GM19468 (cell line): ENCODE results near the gene SH2B3.
"Not testable (repeated sequence)": the region's sequence is repeated elsewhere in the genome, so short reads cannot be mapped to it uniquely, and the experiment has no call there.

ENCODE experiments used
- ATAC-seq: cut with Tn5 transposase; IDR thresholded peaks from one replicate; pipeline ENCODE4 v1.9.1; 2021; ENCODE audit warnings: mild to moderate bottlenecking, moderate library complexity, moderate number of reproducible peaks; ENCODE audit not compliant: unreplicated experiment; ENCODE audit errors: extremely low read depth

The SH2B3 gene

DNA sequence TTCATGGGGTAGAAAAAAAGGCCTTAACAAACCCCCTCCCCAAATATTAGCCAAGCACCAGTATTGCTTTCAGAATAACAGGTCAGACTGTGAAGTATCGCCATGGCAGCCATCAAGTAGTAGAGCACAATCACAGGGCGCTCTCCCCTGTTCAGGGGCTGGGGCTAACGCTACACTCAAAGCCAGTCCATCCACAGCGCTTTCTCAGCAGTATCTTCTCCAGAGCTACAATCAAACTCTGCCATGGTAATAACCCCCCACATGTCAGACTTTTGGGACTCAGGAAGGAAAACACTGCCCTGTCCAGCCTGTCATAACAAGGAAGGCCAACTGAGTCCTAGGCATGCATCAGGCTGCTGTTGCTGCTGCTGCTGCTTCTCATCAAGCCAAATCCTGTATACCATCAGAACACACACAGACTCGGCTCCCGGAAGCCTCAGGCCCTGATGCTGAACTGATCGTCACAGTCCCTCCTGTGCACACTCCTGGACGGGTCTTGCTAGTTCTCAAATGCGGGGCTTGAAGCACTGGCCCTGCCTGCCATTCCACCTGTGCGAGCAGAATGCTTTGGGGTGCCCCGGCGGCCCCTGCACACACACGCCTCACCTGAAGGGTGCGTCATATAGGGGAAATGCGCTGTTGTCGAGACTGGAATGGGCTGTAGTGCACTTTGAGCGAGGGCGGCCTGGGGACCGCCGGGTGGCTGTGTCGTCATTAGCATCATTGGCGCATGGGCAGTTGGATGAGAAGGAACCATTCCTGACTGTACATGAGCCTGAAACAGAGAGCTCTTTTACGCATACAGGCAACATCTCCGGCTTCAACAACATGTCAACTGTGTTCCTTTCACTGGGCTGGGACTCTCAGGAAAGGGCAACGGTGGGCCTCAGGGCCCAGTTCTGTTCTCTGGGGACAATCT lies 47.6 kb downstream of the SH2B3 start:
- no peak for ATAC-seq

DNA sequence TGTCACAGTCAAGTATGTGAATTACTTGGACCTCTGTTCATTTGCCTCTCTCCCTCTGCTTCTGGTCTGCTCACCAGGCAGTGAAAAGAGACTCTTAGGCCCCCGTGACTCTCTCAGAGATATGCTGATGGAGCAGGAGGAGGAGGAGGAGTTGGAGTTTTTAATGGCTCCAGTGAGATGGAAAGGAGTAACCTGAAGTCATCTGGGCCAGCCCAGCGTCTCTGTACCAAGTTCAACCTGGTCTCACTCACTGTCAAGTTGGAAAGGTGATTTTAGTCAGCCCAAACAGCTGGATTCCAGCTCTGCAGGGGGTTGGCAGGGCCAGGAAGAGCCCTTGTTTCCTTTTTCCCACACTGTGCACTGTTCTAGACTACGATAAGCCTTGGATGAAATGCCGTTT lies 48.6 kb downstream of the SH2B3 start:
- ATAC-seq = no peak

DNA sequence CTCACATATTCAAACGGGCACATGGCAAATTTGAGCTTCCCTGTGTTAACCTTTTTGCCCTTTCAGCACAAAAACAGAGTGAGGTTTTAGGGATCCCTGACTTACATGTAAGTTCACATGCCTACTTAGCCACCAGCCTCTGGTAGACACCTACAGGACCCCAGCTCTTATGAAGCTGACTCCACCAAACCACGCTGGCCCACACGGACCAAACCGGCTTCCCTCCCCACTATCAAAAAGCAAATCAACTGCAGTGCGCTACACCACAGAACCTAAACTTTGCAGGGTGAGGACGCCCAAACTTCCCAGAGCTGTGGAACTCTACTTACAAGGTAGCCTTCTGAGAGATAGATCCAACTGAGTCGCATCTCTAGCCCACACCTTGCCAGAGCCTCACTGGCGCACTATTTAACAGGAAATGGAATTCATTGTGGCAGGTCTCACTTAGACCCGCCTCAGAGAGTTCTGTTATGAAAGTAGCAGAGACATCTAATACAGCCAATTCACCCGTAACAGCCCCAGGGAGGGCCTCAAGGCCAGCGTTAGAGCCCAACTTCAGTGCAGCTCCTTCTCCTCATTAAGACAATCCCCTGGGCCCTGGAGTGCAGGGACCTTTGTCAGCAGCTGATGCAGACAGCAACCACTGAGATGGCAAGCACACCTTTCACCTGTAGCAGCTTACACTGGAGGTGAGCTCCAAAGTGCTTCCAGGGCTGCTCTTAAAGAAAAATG lies 49.2 kb downstream of the SH2B3 start:
- no peak for ATAC-seq

DNA sequence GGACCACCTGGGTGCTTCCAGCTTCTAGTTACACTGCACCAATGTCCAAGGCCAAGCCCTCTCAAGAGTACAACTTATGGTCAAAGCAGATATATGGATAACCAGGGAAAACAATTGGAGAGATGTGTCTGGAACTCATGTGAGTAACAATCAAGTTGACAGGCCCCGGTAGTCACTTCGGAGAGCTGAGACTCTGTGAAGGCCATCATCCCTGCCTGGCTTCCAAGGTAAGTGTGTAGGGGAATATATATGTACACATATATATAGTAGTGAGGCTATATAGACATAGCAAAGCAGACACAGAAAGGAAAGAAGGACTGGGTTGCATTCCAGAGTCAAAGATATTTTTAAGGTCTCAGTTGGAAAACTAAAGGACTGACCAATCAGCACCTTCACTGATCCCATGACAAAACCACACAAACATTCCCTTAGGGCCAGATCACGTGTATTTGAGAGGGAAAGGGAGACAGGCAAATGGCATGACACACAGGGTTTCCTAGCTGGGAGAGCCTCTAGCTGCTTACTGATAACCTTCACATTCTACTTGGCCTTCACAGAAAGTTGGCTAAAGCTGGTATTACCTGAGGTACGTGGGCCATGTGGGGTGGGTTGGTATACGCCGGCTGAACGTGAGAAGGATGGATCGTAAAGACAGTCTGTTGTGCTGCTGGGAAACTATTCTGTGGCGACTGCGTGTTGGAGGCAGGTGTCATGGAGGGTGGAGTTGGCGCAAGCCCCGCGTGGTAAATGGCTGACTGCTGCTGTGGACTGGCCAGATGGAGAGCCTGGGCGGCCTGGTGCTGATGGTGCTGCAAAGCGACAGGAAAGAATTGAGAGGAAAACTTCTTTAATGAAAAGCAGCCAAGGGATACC lies 50.0 kb downstream of the SH2B3 start:
- no peak for ATAC-seq

DNA sequence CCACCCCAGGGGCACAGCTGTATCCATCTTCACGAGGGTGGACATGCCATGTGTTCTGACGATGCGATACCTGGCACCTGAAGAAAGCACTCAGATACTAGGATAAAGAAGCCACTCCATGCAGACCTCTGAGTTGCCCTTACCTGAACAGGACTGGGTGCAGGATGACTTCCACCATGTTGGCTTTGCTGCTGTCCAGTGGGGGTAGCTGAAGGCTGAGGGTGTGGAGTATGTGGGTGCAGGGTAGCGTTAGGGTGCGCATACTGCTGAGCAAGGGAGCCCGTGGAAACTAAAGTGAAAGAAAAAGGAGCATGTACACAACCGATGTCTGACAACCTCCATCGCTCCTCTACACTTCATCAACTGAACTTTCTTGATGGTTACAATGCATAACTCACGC lies 51.3 kb downstream of the SH2B3 start:
- ATAC-seq = no peak

DNA sequence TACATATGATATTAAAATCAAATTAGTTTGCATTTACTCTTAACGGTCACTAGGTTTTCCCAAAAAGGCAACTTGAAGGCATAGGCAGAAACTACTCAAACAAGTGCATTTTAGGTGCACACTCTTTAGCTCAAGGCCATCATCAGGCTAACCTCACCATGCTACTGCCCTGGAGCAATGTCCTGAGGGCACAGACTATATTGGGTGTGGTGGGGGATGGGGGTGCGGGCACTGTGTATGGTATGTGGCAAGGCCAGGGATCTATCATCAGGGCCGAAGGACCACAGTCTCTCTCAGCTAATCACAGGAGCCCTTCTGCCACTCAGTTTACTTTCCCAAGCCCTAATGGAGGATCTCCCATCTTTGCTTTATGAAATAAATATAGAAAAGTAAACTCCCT lies 51.9 kb downstream of the SH2B3 start:
- no peak for ATAC-seq

DNA sequence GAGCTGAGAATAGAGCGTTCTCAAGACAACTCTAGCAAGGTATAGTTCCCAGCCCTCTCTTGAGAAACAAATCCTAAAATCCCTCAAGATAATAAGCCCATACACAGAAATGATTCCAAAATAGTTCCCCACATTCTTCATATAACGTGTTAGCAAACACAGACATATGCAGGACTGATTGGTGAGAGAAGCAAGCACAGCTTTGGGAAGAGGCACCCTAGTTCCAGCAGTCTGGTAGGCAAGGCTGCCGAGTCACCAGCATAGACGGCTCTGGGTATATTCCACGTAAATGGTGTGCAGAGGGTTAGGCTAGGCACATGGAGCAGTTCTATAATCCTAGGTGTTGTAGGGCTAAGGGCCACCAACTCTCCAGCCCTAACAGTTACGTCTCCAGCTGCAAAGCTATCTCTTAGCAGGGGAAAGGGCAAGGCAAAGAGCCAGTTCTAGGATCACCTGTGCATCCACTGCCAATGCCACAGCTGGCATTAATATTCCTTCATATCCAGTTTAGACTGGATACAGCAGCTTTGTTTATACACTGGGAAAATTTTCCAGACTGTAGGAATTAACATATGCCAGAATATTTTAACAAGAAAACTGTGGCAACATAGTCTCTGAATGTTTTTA lies 52.9 kb downstream of the SH2B3 start:
- no peak for ATAC-seq

DNA sequence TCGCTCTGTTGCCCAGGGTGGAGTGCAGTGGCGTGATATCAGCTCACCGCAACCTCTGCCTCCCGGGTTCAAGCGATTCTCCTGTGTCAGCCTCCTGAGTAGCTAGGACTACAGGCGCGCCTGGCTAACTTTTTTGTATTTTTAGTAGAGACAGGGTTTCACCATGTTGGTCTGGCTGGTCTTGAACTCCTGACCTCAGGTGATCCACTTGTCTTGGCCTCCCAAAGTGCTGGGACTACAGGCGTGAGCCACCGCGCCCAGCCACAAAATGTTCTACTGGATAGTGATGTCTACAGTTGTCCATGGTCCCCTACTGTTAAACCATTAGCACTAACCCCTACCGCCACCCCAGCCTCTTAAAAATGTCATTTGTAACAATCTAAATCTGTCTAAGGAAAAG lies 54.4 kb downstream of the SH2B3 start:
- not testable (repeated sequence) for ATAC-seq

DNA sequence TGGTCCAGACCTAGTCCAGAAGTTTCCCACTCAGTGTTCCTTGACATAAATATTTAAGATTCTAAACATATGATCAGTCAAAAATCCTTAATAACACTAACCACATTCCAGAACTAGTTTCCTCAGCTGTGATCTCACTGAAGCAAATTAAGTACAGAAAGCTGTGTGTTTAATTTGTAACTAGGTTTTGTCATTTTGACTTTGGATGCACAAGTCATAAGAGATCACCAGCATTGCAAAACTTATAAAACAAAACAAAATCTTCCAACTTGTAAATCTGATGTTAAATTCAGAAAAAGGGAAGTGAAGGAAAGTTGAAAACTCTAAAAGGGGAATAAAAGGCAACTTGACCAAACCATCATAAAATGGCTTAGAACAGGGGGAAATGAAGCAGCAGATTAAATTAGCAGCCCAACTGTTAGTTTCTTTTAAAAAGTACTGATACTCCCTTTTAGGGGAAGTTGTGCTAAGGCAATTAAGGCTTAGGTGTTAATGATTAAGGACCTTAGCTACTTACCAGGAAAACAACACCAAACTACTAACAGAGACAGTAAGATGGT lies 56.6 kb downstream of the SH2B3 start:
- ATAC-seq = no peak

DNA sequence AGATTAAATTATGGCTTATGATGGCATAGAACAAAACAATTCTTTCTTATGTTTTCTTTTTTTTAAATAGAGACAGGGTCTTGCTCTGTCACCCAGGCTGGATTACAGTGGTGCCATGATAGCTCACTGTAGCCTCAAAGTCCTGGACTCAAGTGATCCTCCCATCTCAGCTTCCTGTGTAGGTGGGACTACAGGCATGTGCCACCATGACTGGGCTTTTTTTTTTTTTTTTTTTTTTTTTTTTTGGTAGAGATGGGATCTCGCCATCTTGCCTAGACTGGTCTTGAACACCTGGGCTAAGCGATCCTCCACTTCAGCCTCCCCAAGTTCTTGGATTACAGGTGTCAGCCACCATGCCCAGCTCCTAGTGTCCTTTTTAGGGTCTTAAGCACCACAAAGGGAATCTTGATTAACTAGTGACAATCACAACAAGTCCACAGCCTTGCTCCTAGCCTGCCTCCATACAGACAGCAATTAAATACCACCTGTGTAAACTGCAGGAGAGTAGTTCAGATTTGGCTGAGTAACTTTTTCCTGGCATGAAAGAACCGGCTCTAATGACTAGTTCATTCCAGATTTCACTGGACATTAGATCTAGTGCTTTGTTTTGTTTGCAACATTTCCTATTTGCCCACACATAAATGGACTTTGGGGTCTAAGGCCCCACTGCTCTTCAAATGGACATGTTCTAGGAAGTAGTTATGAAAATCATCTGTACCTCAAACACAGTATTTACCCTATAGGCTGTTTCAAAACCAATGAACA lies 61.6 kb downstream of the SH2B3 start:
- ATAC-seq = no peak

DNA sequence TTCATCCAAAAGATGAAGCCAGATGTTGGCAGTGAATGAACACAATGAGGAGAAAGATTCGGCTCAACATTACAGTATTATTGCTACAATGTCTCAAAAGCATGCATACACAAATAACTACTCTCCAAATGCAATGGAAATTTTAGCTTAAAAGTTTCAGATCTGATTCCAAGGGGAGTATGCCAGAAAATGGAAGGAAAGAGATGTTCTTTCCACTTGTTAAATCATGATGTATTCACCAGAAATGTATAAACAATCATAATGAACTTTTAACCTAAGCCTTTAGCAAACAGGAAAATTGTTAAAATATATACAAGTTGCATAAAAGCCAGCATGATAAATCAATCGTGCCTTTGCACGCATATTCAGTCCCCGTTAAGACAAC lies 62.1 kb downstream of the SH2B3 start:
- no peak for ATAC-seq

DNA sequence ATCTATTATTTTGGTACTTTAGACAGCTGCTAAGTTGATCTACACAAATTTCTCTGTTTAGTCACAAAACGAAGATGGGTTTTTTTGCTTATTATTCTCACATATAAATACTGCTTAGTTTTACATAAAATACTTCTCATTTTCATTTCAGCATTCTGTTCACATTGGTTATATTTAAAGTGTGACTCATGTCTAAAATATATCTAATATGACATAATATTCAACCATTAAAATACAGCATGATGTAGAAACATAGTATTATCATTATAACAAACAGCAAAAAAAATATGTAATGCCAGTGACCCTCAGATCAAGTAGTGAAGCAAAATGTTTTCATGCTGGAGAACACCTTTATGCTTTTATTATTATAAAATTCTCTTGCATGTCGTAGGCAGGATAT lies 63.7 kb downstream of the SH2B3 start:
- ATAC-seq = no peak

DNA sequence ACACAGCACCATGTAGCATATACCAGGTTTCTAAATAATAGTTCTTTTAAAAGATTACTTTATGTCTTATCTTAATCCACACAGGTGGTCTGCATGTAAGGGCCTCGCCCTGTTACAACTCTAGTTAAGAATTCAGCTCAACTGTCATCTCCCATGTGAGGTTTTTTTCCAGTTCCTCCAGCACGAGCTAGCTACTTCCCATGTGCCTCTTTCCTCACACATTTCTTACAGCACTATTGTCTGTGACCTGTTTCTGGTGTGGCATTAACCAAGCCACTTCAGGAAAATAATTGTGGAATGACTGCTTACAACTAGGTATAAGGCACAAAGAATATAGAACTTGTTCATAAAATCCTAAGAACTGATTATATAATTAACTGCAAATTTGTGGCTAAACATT lies 65.5 kb downstream of the SH2B3 start:
- no peak for ATAC-seq

DNA sequence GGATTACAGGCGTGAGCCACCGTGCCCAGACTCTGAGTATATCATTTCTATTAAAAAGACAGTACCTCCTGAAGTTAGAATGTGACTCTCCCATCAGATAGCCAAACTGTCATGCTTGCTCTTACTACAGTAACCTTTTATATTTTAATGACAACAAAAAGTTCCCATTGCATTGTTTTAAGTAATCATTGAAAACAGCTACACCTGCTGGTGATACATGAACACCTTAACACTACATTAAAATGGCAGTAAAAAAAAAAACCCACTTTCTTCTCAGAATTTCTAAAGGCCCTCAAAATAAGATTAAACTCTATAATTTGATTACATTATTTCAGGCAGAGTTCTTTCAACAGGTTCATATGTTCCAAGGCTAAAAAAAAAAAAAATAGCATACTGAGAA lies 76.7 kb downstream of the SH2B3 start:
- no peak for ATAC-seq

DNA sequence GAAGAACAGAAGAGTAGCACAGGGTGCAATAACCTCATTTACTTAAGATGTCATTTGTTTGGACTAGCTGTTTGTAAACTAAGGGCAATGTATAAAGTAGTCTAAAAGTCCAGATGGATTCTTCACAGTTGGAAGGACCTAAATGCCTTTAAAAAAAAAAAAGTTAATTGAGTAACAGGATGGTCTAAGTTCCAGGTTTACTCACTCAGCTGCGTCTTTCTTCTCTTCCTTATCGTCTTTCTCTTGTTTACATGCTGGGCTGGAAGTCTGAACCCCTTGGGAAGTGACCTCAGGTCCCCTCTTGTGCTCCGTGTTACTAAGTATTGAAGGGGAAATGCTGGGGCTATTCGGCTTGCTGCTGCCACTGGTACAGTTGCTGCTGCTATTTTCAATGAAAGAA lies 82.5 kb downstream of the SH2B3 start:
- ATAC-seq = no peak

DNA sequence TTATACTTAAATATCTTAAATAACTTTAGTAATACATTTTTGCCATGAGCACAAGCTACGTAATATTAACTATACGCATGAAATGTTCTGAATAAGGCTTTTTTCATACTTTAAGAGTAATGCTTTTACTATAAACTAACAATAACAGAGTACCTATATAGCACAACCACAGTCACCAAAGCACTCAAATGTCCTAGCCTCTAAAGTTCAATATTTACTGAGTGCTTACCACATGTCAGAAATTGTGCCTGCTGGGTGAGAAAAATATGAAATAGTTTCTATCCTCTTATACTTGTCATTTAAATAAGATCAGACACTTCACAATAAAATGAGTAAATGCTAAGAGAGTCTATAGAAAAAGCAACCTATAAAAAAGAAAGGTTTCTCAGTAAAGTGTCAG lies 83.1 kb downstream of the SH2B3 start:
- no peak for ATAC-seq

DNA sequence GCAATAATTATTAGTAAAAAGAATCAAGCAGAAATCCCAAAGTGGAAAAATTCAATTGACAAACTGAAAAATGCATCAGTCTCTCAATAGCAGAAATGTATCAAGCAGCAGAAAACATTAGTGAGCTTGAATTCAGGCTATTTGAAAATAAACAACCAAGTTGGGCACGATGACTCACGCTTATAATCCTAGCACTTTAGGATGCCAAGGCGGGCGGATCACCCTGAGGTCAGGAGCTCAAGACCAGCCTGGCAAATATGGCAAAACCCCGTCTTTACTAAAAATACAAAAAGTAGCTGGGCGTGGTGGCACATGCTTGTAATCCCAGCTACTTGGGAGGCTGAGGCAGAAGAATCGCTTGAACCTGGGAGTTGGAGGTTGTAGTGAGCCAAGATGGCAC lies 87.3 kb downstream of the SH2B3 start:
- ATAC-seq = not testable (repeated sequence)

DNA sequence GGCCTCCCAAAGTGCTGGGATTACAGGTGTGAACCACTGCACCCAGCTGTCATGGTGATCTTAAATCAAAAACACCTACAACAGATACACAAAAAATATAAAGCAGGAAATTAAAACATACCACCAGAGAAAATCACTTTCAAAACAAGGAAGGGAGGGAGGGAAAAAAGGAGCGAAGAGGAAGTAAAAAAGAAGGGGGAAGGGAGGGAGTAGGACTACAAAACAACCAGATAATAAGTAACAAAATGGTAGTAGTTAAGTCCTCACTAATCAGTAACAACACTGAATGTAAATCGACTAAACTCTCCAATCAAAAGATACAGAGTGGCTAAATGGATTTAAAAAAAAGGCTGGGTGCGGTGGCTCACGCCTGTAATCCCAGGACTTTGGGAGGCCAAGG lies 89.0 kb downstream of the SH2B3 start:
- ATAC-seq = no peak
